Heart left ventricle (tissue), 13 donors: ENCODE measurements around the gene VPS26B.
"Not testable (repeated sequence)": the region's sequence is repeated elsewhere in the genome, so short reads cannot be mapped to it uniquely, and the experiment has no call there.

ENCODE experiments used
- POLR2A ChIP-seq, 2 donors: fragments of 450-650 bp; IDR thresholded peaks; one replicate each; pipeline ENCODE4 v1.6.1; 2017; ENCODE audit warnings: antibody characterized with exemption in 2 of 2, mild to moderate bottlenecking in 2 of 2, moderate library complexity in 2 of 2
- TF ChIP-seq, protein P1 (sequence below), 12 donors: fragments of 200-600 bp; sonication (generic) in 4 of 12; IDR thresholded peaks; one replicate each; pipeline versions ENCODE4 v1.5.0 to v1.8.0; 2018 to 2022; ENCODE audit warnings: antibody characterized with exemption in 12 of 12, mild to moderate bottlenecking in 5 of 12
- donor health status: ischemic (EF 13 %, LVEDD 7.1; RV severe dilation, severe dysfunction).
- donor health status: DM: no; HTN: yes; CAD: no.
- donor health status: DM: no; HTN: no; CAD: no.
- donor health status: ischemic (EF 25% LVEDD 6.9; RV normal size, moderate dysfunction).
- donor health status: ischemic (EF 25% LVEDD 5.7; RV mildly dilated, moderate dysfunction).
- donor health status: ischemic (EF 35%, LVEDD 5.7; RV mildly dilated, moderate dysfunction).
- donor health status: nonischemic (EF 11% LVEDD 7.7; RV severe dilation, severe dysfunction).
- donor health status: DM: yes; HTN: yes; CAD: no.
- donor health status: PGD.
- donor health status: ischemic (EF 29% LVEDD 5.4; RV normal size, mild dysfunction).
- donor health status: nonischemic (EF 23%, LVEDD 6.1; RV moderate dilation, normal function).

GRCh38 chr11:134284349-134284748 is 59.9 kb downstream of the VPS26B start:
- TF ChIP-seq, protein P1, sequence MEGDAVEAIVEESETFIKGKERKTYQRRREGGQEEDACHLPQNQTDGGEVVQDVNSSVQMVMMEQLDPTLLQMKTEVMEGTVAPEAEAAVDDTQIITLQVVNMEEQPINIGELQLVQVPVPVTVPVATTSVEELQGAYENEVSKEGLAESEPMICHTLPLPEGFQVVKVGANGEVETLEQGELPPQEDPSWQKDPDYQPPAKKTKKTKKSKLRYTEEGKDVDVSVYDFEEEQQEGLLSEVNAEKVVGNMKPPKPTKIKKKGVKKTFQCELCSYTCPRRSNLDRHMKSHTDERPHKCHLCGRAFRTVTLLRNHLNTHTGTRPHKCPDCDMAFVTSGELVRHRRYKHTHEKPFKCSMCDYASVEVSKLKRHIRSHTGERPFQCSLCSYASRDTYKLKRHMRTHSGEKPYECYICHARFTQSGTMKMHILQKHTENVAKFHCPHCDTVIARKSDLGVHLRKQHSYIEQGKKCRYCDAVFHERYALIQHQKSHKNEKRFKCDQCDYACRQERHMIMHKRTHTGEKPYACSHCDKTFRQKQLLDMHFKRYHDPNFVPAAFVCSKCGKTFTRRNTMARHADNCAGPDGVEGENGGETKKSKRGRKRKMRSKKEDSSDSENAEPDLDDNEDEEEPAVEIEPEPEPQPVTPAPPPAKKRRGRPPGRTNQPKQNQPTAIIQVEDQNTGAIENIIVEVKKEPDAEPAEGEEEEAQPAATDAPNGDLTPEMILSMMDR (IDR thresholded peaks at IDR 0.05) = not testable (repeated sequence)
- TF ChIP-seq POLR2A (IDR thresholded peaks at IDR 0.05) = not testable (repeated sequence)
